H1 (cell line): Measurements from ENCODE around the gene TENT5A. TPM values are rescaled to one million over a fixed set of nuclear protein-coding genes. Genes with fewer than 3 reads are reported as not detected.

Experiments
- EGR1 ChIP-seq: IDR thresholded peaks from 2 replicates; pipeline ENCODE4 v1.6.1; 2011; ENCODE audit warnings: low read depth, low read length, borderline replicate concordance
- RFX5 ChIP-seq: IDR thresholded peaks from 2 replicates; pipeline ENCODE4 v1.6.1; 2011; ENCODE audit warnings: low read depth, low read length, improper control_type of control experiment, borderline replicate concordance
- SIRT6 ChIP-seq: IDR thresholded peaks from one replicate; pipeline ENCODE4 v1.7.1; 2012; ENCODE audit warnings: low read length, inconsistent platforms
- SRF ChIP-seq: IDR thresholded peaks from 2 replicates; pipeline ENCODE4 v1.6.1; 2011; ENCODE audit warnings: mild to moderate bottlenecking, low read depth, low read length, moderate library complexity
- TAF1 ChIP-seq: IDR thresholded peaks from 2 replicates; pipeline ENCODE4 v1.6.1; 2011; ENCODE audit warnings: mild to moderate bottlenecking, low read depth, low read length
- polyA plus RNA-seq, 7 experiments: library from polyadenylated mRNA; depleted of rRNA in 3 of 7; stranded (reverse) in 5 of 7; unstranded in 2 of 7; fragments of >200 nt in 5 of 7; fragments of 200-250 nt in 2 of 7; gene quantifications; 1 replicate in 5 of 7; 2 replicates in 1 of 7; 4 replicates in 1 of 7; pipeline versions ENCODE4 v1.2.1 to v1.2.3, GENCODE V29; 2011 to 2013; ENCODE audit warnings: missing spikeins in 2 of 7, mixed read lengths in 2 of 7
- total RNA-seq: library from RNA; stranded (reverse); fragmentation: NEBNext Ultra II Directional; extraction: Animal tissue kit (Norgen Biotek cat#: 25700); gene quantifications from 2 replicates; pipeline ENCODE4 v1.2.1, GENCODE V29; 2021
- TF ChIP-seq, protein P1 (sequence below): fragments of 300-600 bp; sonication (generic); IDR thresholded peaks from 2 replicates; pipeline ENCODE4 v1.7.1; 2012; ENCODE audit warnings: low read length, moderate library complexity, mild to moderate bottlenecking, inconsistent platforms; ENCODE audit not compliant: insufficient replicate concordance

TENT5A gene
- total and polyA plus RNA-seq, 2 of the 8 experiments (the other 6 are each of a cell fraction or from before 2014, with no cell fraction given), result 0.91 to 2.9 TPM

DNA sequence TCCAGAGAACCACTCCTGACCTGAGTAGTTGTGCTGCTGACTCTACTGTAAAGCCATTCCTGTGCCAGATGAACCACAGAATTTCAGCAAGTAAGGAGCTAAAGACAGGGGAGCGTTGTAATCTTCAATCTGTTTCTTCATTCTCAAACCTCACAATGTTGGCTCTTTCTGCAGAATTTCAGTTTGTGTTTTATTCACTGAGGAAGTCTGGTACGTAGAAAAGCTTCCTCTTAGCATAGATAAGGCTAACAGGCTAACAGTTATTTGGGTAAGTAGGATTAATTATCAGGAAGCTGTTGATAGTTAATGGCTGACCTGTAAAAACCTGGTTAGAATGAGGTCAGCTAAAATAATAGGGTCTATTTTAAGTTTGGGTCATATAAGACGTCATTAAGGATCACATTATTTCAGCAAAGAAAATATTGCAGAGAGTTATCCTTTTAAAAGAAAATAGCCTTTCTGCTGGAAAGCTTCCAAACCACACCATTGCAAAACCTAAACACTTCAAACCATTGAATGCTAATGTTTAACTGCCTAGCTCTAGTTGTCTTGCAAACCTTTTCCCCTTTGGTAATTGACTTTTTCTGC lies 14.1 kb upstream of the TENT5A start (continued):
- TF ChIP-seq, protein P1, sequence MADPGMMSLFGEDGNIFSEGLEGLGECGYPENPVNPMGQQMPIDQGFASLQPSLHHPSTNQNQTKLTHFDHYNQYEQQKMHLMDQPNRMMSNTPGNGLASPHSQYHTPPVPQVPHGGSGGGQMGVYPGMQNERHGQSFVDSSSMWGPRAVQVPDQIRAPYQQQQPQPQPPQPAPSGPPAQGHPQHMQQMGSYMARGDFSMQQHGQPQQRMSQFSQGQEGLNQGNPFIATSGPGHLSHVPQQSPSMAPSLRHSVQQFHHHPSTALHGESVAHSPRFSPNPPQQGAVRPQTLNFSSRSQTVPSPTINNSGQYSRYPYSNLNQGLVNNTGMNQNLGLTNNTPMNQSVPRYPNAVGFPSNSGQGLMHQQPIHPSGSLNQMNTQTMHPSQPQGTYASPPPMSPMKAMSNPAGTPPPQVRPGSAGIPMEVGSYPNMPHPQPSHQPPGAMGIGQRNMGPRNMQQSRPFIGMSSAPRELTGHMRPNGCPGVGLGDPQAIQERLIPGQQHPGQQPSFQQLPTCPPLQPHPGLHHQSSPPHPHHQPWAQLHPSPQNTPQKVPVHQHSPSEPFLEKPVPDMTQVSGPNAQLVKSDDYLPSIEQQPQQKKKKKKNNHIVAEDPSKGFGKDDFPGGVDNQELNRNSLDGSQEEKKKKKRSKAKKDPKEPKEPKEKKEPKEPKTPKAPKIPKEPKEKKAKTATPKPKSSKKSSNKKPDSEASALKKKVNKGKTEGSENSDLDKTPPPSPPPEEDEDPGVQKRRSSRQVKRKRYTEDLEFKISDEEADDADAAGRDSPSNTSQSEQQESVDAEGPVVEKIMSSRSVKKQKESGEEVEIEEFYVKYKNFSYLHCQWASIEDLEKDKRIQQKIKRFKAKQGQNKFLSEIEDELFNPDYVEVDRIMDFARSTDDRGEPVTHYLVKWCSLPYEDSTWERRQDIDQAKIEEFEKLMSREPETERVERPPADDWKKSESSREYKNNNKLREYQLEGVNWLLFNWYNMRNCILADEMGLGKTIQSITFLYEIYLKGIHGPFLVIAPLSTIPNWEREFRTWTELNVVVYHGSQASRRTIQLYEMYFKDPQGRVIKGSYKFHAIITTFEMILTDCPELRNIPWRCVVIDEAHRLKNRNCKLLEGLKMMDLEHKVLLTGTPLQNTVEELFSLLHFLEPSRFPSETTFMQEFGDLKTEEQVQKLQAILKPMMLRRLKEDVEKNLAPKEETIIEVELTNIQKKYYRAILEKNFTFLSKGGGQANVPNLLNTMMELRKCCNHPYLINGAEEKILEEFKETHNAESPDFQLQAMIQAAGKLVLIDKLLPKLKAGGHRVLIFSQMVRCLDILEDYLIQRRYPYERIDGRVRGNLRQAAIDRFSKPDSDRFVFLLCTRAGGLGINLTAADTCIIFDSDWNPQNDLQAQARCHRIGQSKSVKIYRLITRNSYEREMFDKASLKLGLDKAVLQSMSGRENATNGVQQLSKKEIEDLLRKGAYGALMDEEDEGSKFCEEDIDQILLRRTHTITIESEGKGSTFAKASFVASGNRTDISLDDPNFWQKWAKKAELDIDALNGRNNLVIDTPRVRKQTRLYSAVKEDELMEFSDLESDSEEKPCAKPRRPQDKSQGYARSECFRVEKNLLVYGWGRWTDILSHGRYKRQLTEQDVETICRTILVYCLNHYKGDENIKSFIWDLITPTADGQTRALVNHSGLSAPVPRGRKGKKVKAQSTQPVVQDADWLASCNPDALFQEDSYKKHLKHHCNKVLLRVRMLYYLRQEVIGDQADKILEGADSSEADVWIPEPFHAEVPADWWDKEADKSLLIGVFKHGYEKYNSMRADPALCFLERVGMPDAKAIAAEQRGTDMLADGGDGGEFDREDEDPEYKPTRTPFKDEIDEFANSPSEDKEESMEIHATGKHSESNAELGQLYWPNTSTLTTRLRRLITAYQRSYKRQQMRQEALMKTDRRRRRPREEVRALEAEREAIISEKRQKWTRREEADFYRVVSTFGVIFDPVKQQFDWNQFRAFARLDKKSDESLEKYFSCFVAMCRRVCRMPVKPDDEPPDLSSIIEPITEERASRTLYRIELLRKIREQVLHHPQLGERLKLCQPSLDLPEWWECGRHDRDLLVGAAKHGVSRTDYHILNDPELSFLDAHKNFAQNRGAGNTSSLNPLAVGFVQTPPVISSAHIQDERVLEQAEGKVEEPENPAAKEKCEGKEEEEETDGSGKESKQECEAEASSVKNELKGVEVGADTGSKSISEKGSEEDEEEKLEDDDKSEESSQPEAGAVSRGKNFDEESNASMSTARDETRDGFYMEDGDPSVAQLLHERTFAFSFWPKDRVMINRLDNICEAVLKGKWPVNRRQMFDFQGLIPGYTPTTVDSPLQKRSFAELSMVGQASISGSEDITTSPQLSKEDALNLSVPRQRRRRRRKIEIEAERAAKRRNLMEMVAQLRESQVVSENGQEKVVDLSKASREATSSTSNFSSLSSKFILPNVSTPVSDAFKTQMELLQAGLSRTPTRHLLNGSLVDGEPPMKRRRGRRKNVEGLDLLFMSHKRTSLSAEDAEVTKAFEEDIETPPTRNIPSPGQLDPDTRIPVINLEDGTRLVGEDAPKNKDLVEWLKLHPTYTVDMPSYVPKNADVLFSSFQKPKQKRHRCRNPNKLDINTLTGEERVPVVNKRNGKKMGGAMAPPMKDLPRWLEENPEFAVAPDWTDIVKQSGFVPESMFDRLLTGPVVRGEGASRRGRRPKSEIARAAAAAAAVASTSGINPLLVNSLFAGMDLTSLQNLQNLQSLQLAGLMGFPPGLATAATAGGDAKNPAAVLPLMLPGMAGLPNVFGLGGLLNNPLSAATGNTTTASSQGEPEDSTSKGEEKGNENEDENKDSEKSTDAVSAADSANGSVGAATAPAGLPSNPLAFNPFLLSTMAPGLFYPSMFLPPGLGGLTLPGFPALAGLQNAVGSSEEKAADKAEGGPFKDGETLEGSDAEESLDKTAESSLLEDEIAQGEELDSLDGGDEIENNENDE, result no peak
- TF ChIP-seq RFX5 (no peak), EGR1 (no peak), TAF1 (no peak), SRF (no peak), SIRT6 (no peak)
